Activated CD8-positive, alpha-beta T cell treated with anti-CD3 and anti-CD28 coated beads for 36 hours (primary cell): ENCODE measurements around the gene IRF2BP2. TPM values are rescaled to one million over a fixed set of nuclear protein-coding genes. Genes with fewer than 3 reads are reported as not detected.

Source experiments
- ATAC-seq: fragments of 200-7000 bp; cut with Tn5 transposase; one replicate; pipeline ENCODE4 v1.10.0; 2021; ENCODE audit warnings: mild to moderate bottlenecking, moderate library complexity
- CTCF ChIA-PET: fragments of 350-600 bp; sonication (Branson Sonifier 250); formaldehyde crosslinking; loops from one replicate; lab custom pipeline; 2021; ENCODE audit warnings: antibody characterized with exemption; lab: Charles Lee
- POLR2A ChIA-PET: fragments of 350-600 bp; sonication (Branson Sonifier 250); formaldehyde crosslinking; loops from one replicate; lab custom pipeline; 2021; ENCODE audit warnings: antibody characterized with exemption; lab: Charles Lee
- DNase-seq: peaks from one replicate; pipeline ENCODE4 v3.0.0-alpha.2; 2020
- H3K27ac Mint-ChIP-seq: one replicate; pipeline ENCODE4 v1.8.0; 2021; ENCODE audit warnings: mild to moderate bottlenecking, mixed read lengths
- H3K27me3 Mint-ChIP-seq: one replicate; pipeline ENCODE4 v1.8.0; 2021; ENCODE audit warnings: mixed read lengths
- H3K36me3 Mint-ChIP-seq: one replicate; pipeline ENCODE4 v1.8.0; 2021; ENCODE audit warnings: low read depth, mixed read lengths
- H3K4me1 Mint-ChIP-seq: one replicate; pipeline ENCODE4 v1.8.0; 2021; ENCODE audit warnings: low read depth, mixed read lengths
- H3K4me3 Mint-ChIP-seq: one replicate; pipeline ENCODE4 v1.8.0; 2021; ENCODE audit warnings: mild to moderate bottlenecking, moderate library complexity, mixed read lengths
- H3K9me3 Mint-ChIP-seq: one replicate; pipeline ENCODE4 v1.8.0; 2021; ENCODE audit warnings: mixed read lengths
- intact Hi-C: fragments of 100-400 bp; cut with micrococcal nuclease; formaldehyde crosslinking; loops from one replicate; pipeline ENCODE4 v1.10.0; 2022
- total RNA-seq, 2 experiments: library from RNA; stranded (reverse); gene quantifications; one replicate each; pipeline ENCODE4 v1.2.3, GENCODE V29; 2021
- TF ChIP-seq, protein P1 (sequence below): fragments of 200-600 bp; IDR thresholded peaks from one replicate; pipeline ENCODE4 v1.8.0; 2022; ENCODE audit warnings: antibody characterized with exemption, mild to moderate bottlenecking

IRF2BP2 gene
- total RNA-seq, 2 experiments from 2014 or later, result 148 to 155 TPM

DNA sequence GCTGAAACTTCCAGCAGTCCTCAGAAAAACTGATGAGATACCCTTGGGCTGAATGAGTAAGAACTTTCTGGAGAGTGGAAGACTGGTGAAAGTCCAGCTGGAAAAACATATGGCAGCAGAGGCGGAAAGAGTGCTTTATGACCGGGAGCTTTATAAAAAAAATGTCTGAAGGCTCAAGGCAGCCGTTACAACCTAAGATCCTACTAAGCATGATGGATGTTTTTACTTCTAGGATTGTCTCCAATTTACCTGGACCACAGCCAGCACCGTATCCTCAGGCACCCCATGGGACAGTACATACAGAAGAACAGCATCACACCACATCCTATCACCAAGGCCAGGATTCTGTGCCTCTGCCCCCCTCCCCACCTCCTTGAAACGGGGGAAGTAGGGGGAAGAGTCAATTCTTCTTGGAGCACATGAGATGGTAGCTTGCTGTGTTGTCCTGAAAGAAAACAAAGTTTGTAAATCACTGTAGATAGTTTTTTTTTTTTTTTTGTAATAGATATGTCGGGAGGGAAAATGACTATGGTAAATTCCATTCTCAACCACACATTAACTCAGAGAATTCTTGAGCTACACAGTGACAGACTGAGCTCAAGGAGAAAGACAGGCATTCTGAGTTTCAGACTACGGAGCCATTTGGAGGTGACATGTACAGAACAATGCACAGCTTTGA lies 11.8 kb upstream of the IRF2BP2 start:
- Mint-ChIP-seq H3K4me1 (peaks cover 11% of the 10 kb centered on the region), H3K27ac (no peak overlapping the region), H3K36me3 (no peaks in the 10 kb centered on the region), H3K9me3 (no peaks in the 10 kb centered on the region), H3K4me3 (no peak overlapping the region), H3K27me3 (no peaks in the 10 kb centered on the region)
- TF ChIP-seq, protein P1, sequence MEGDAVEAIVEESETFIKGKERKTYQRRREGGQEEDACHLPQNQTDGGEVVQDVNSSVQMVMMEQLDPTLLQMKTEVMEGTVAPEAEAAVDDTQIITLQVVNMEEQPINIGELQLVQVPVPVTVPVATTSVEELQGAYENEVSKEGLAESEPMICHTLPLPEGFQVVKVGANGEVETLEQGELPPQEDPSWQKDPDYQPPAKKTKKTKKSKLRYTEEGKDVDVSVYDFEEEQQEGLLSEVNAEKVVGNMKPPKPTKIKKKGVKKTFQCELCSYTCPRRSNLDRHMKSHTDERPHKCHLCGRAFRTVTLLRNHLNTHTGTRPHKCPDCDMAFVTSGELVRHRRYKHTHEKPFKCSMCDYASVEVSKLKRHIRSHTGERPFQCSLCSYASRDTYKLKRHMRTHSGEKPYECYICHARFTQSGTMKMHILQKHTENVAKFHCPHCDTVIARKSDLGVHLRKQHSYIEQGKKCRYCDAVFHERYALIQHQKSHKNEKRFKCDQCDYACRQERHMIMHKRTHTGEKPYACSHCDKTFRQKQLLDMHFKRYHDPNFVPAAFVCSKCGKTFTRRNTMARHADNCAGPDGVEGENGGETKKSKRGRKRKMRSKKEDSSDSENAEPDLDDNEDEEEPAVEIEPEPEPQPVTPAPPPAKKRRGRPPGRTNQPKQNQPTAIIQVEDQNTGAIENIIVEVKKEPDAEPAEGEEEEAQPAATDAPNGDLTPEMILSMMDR, result no peak
- intact Hi-C loops, result no loop called here
- DNase-seq, result no peak
- ChIA-PET POLR2A (interaction anchor here (0.9 kb wide), 2 partner anchors 11 to 304 kb away, joined by 3 to 4 read pairs; no protein-coding TSS in a partner anchor), CTCF (interaction anchor here (0.6 to 1.5 kb wide), 4 partner anchors 9 to 462 kb away, joined by 3 to 5 read pairs (median 4); no protein-coding TSS in a partner anchor)
- no peak for ATAC-seq

DNA sequence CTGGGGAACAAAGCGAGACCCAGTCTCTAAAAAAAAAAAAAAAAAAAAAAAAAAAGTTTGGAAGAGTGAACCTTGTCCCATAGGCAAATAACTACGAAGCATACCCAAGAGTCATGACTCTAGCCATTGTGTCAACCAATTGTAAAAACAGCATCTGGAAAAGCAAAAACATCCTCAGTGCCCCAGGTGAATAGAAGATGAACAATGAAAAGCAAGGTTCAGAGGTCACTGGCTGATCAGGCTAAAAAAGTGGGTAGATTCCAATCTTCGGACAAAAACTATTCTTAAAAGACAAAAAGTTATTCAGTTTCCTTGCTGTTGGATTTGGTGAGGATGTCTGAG lies 11.1 kb upstream of the IRF2BP2 start:
- Mint-ChIP-seq H3K36me3 (no peaks in the 10 kb centered on the region), H3K9me3 (no peaks in the 10 kb centered on the region), H3K27me3 (no peaks in the 10 kb centered on the region), H3K27ac (no peak overlapping the region), H3K4me3 (no peak overlapping the region), H3K4me1 (peaks cover 17% of the 10 kb centered on the region)
- CTCF ChIA-PET, result interaction anchor here (1.3 to 1.4 kb wide), 2 partner anchors 10 to 463 kb away, joined by 3 to 4 read pairs; no protein-coding TSS in a partner anchor
- ATAC-seq (no peak), DNase-seq (no peak)
- intact Hi-C loops, result no loop called here
- POLR2A ChIA-PET, result interaction anchor here (0.9 kb wide), 1 partner anchor 10 kb away, joined by 4 read pairs; no protein-coding TSS in a partner anchor
- TF ChIP-seq, protein P1, result no peak

DNA sequence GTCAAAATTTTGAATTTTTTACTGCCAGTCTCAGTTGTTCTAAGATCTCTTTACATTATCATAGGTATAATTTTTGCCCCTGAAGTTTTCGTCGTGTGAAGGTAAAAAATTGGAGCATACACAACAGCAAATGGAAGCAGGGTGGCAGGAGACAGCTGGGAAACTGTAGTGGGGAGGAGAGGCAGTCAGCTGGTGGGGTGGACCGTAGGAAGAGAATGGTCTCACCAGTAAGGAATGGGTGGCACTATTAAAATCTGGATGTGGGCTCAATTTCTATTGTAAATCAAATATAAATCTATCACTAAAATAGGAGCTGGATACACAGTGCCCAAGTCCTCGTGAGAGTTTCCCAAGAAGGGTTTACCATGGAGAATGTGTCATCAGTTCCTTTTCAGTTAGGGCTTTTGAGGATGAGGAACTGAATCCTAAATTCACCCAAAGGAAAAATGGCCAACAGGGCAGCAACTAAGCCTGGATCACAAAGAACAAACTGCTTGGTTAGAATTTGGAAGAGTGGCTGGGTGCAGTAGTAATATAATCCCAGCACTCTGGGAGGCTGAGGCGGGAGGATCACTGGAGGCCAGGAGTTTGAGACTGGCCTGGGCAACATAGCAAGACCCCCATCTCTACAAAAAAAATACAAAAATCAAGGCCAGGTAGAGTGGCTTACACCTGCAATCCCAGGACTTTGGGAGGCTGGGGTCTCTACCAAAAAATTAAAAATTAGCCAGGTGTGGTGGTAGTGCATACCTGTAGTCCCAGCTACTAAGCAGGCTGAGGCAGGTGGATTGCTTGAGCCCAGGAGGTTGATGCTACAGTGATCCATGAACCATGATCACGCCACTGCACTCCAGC lies 10.5 kb upstream of the IRF2BP2 start:
- Mint-ChIP-seq H3K27ac (no peak overlapping the region), H3K9me3 (no peaks in the 10 kb centered on the region), H3K36me3 (no peaks in the 10 kb centered on the region), H3K27me3 (no peaks in the 10 kb centered on the region), H3K4me1 (peaks cover 17% of the 10 kb centered on the region), H3K4me3 (no peak overlapping the region)
- intact Hi-C loops, result no loop called here
- ChIA-PET POLR2A (interaction anchor here (0.8 to 1.0 kb wide), 2 partner anchors 9 to 39 kb away, joined by 3 read pairs; no protein-coding TSS in a partner anchor), CTCF (interaction anchor here (1.3 kb wide), 2 partner anchors 12 to 463 kb away, joined by 5 to 7 read pairs; no protein-coding TSS in a partner anchor)
- TF ChIP-seq, protein P1, result no peak
- DNase-seq (no peak), ATAC-seq (no peak)

DNA sequence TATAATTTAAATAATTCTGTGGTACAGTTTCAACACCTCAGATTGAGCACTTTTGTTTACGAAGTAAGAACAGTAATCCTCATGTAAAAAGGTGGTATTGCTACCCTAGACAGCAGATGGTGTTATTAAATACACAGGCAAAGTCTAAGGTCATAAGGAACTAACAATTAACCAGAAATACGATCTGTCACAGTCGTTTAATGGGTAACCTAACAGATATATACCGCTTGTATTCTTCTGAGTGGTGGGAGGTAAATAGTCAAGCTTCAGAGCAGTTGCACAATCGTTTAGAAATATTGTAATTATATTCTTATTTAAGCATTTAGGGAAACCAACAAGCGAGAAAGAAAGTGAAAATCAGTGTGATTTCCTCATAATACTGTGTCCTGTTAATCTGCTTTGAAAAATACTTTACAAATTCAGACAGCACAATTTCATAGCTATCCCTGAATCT lies 9.8 kb upstream of the IRF2BP2 start:
- Mint-ChIP-seq H3K27ac (no peak overlapping the region), H3K9me3 (no peaks in the 10 kb centered on the region), H3K4me3 (no peak overlapping the region), H3K36me3 (no peaks in the 10 kb centered on the region), H3K27me3 (no peaks in the 10 kb centered on the region), H3K4me1 (peaks cover 17% of the 10 kb centered on the region)
- POLR2A ChIA-PET, result interaction anchor here (0.8 to 1.2 kb wide), 4 partner anchors 8 to 82 kb away, joined by 3 read pairs; no protein-coding TSS in a partner anchor
- intact Hi-C loops, result no loop called here
- TF ChIP-seq, protein P1, result no peak
- CTCF ChIA-PET, result interaction anchor here (0.7 to 1.3 kb wide), 3 partner anchors 13 to 482 kb away, joined by 3 to 7 read pairs (median 5); no protein-coding TSS in a partner anchor
- ATAC-seq (no peak), DNase-seq (no peak)
